Measurements from ENCODE around the gene BSN.

GRCh38 chr3:49654955-49655556 is 100.8 kb downstream of the BSN start:
- peak; percentile 44; the same call in 1 of the 2 replicates for TF ChIP-seq MAX (IDR thresholded peaks at IDR 0.05)
- no peak for TF ChIP-seq REST (IDR thresholded peaks at IDR 0.05; ENCODE audit: low read depth)
- TF ChIP-seq TEAD4 (IDR thresholded peaks at IDR 0.05) = no peak
- TF ChIP-seq CREB1 (IDR thresholded peaks at IDR 0.05; ENCODE audit: low read depth) = no peak
- peak; percentile 90 for TF ChIP-seq TCF12 (IDR thresholded peaks at IDR 0.05; ENCODE audit: low read depth)
- TF ChIP-seq EGR1 (IDR thresholded peaks at IDR 0.05) = no peak
- TF ChIP-seq TAF1 (IDR thresholded peaks at IDR 0.05; ENCODE audit: low read depth) = no peak
- peak; percentile 81 for TF ChIP-seq NFIC (IDR thresholded peaks at IDR 0.05)
